ENCODE data around the gene PNKP. TPM values are rescaled to one million over a fixed set of nuclear protein-coding genes. Genes with fewer than 3 reads are reported as not detected.

The PNKP gene
- total and polyA plus RNA-seq, 2 of the 8 experiments (the other 6 are each of a cell fraction or from before 2014, with no cell fraction given), result 45.8 to 105 TPM

- Histone ChIP-seq H4K5ac (ENCODE audit: insufficient read length, low read depth, low read length) (no peak overlapping the region), H4K20me1 (replicated peaks in 1 of 2; ENCODE audit: control insufficient read depth in 1 of 2, insufficient read depth in 2 of 2, low read length in 2 of 2) (peaks cover 21 to 35% of the 10 kb centered on the region in 2 experiments), H2BK12ac (ENCODE audit: low read depth, low read length) (0 out of 2 replicates have a peak overlapping the region, but pooled peaks have one; percentile 27), H3K27ac (ENCODE audit: low read depth, low read length) (0 out of 2 replicates have a peak overlapping the region, but pooled peaks have one; percentile 48), H3K9me3 (ENCODE audit: insufficient read depth in 2 of 2, low read depth in 1 of 2, low read length in 1 of 2) (no peaks in the 10 kb centered on the region), H3K4me3 (ENCODE audit: extremely low read depth in 1 of 4, insufficient read depth in 2 of 4, low read depth in 3 of 4, low read length in 4 of 4) (no peak overlapping the region), H2AFZ (ENCODE audit: low read length) (no peak overlapping the region), H3K18ac (ENCODE audit: extremely low read depth, low read length) (no peak overlapping the region), H3K4me1 (replicated peaks in 1 of 4; ENCODE audit: control insufficient read depth in 3 of 4, insufficient read depth in 4 of 4, low read length in 3 of 4) (peaks cover 0 to 16% (median 4%) of the 10 kb centered on the region in 4 experiments; a peak in 5 of 7 replicates), H3K9ac (replicated peaks in 1 of 4; ENCODE audit: extremely low read depth in 1 of 4, low read depth in 3 of 4, low read length in 3 of 4) (no peak overlapping the region), H3K36me3 (ENCODE audit: control insufficient read depth in 2 of 4, insufficient read depth in 4 of 4, low read length in 3 of 4) (peaks cover 23 to 52% (median 41%) of the 10 kb centered on the region in 4 experiments), H3K14ac (ENCODE audit: insufficient read length) (no peak overlapping the region), H3K4me2 (ENCODE audit: insufficient read depth in 1 of 2, low read depth in 2 of 2, low read length in 2 of 2) (no peak overlapping the region), H2BK20ac (ENCODE audit: low read length) (no peak overlapping the region), H2BK5ac (ENCODE audit: low read depth, low read length) (peak overlapping the region; percentile 55), H3K79me2 (ENCODE audit: control insufficient read depth in 1 of 2, insufficient read depth in 2 of 2, low read length in 2 of 2) (peaks cover 0 to 27% of the 10 kb centered on the region in 2 experiments; a peak in 2 of 4 replicates), H3K4ac (replicated peaks; ENCODE audit: insufficient read length, low read depth, low read length) (no peak overlapping the region), H2BK120ac (replicated peaks; ENCODE audit: low read depth, low read length) (no peak overlapping the region), H3K79me1 (ENCODE audit: low read depth, low read length) (peaks cover 11% of the 10 kb centered on the region), H2BK15ac (ENCODE audit: low read length) (0 out of 2 replicates have a peak overlapping the region, but pooled peaks have one; percentile 29), H2AK5ac (ENCODE audit: low read depth, low read length) (no peak overlapping the region), H3K56ac (replicated peaks; ENCODE audit: insufficient read length, low read depth, low read length) (no peak overlapping the region), H3K23me2 (ENCODE audit: low read depth, low read length) (peaks cover 9% of the 10 kb centered on the region), H4K8ac (ENCODE audit: extremely low read depth, insufficient read depth, low read length) (no peak overlapping the region), H4K91ac (replicated peaks; ENCODE audit: insufficient read length, low read length) (no peak overlapping the region), H3K23ac (ENCODE audit: insufficient read length) (no peak overlapping the region), H3K27me3 (replicated peaks in 1 of 4; ENCODE audit: control insufficient read depth in 3 of 4, extremely low read depth in 1 of 4, insufficient read depth in 3 of 4, low read length in 3 of 4) (no peaks in the 10 kb centered on the region)
- FAIRE-seq (no peak), DNase-seq (ENCODE audit: low read depth in 1 of 2, low spot score in 2 of 2) (no peak)
- POLR2A ChIA-PET (ENCODE audit: partially characterized antibody), result interaction anchor here (0.7 to 12.4 kb wide), 11 partner anchors 10 to 293 kb away, joined by 3 to 247 read pairs (median 6); partner anchors contain the start of genes AKT1S1, PTOV1 and TBC1D17
- TF ChIP-seq SIN3A (conservative IDR thresholded peaks at IDR 0.05 in 1 of 2, IDR thresholded peaks at IDR 0.05 in 1 of 2; ENCODE audit: low read depth in 1 of 2, low read length in 2 of 2) (no peak), RAD21 (IDR thresholded peaks at IDR 0.05 in 1 of 2, conservative IDR thresholded peaks at IDR 0.05 in 1 of 2; ENCODE audit: low read depth in 2 of 2, low read length in 2 of 2) (no peak), MAX (IDR thresholded peaks at IDR 0.05) (no peak), HDAC2 (IDR thresholded peaks at IDR 0.05; ENCODE audit: borderline replicate concordance in 1 of 2, low read depth in 2 of 2, low read length in 2 of 2) (0 out of 4 replicates have a peak, but pooled peaks of 1 of the 2 experiments have one; percentile 3), CHD2 (IDR thresholded peaks at IDR 0.05; ENCODE audit: low read length) (no peak), BACH1 (IDR thresholded peaks at IDR 0.05; ENCODE audit: low read length) (no peak), BRCA1 (IDR thresholded peaks at IDR 0.05; ENCODE audit: low read depth, low read length) (no peak)
- CTCF ChIA-PET (ENCODE audit: partially characterized antibody), result interaction anchor here (0.6 to 3.4 kb wide), 12 partner anchors 9 to 1124 kb away, joined by 3 to 13 read pairs (median 3); partner anchors contain the start of gene FUZ
- 91% methylated on average over 24 of the region's 24 CpGs; no CpG with 5 or more reads in 1 of the 2 experiments for WGBS, 2 experiments (ENCODE audit: extremely low coverage in 1 of 2, insufficient coverage in 1 of 2, insufficient read length in 1 of 2, insufficient replicate concordance in 2 of 2, low coverage in 1 of 2, low lambda C conversion rate in 2 of 2, missing lambda C conversion rate in 1 of 2)
These were observed 4.0 kb downstream of the PNKP start for GRCh38 chr19:49863254-49863934.

Measured in H1 (cell line).